Activated naive CD8-positive, alpha-beta T cell treated with anti-CD3 and anti-CD28 coated beads for 36 hours (primary cell): ENCODE results near the gene PRDX2. TPM values are rescaled to one million over a fixed set of nuclear protein-coding genes. Genes with fewer than 3 reads are reported as not detected.

Experiments
- DNase-seq: peaks from one replicate; pipeline ENCODE4 v3.0.0; 2021
- H3K27ac Mint-ChIP-seq: one replicate; pipeline ENCODE4 v1.8.0; 2022; ENCODE audit warnings: mild to moderate bottlenecking, moderate library complexity, mixed read lengths
- H3K27me3 Mint-ChIP-seq: one replicate; pipeline ENCODE4 v1.8.0; 2022; ENCODE audit warnings: mild to moderate bottlenecking, mixed read lengths
- H3K36me3 Mint-ChIP-seq: one replicate; pipeline ENCODE4 v1.8.0; 2021; ENCODE audit warnings: mild to moderate bottlenecking, mixed read lengths
- H3K4me1 Mint-ChIP-seq: one replicate; pipeline ENCODE4 v1.8.0; 2021; ENCODE audit warnings: mixed read lengths
- H3K4me3 Mint-ChIP-seq: one replicate; pipeline ENCODE4 v1.8.0; 2022; ENCODE audit warnings: mild to moderate bottlenecking, moderate library complexity, mixed read lengths
- H3K9me3 Mint-ChIP-seq: one replicate; pipeline ENCODE4 v1.8.0; 2022; ENCODE audit warnings: mixed read lengths
- total RNA-seq, 2 experiments: library from RNA; stranded (reverse); gene quantifications; one replicate each; pipeline ENCODE4 v1.2.3, GENCODE V29; 2021

PRDX2 gene
- total RNA-seq, 2 experiments from 2014 or later: 238 to 241 TPM

DNA sequence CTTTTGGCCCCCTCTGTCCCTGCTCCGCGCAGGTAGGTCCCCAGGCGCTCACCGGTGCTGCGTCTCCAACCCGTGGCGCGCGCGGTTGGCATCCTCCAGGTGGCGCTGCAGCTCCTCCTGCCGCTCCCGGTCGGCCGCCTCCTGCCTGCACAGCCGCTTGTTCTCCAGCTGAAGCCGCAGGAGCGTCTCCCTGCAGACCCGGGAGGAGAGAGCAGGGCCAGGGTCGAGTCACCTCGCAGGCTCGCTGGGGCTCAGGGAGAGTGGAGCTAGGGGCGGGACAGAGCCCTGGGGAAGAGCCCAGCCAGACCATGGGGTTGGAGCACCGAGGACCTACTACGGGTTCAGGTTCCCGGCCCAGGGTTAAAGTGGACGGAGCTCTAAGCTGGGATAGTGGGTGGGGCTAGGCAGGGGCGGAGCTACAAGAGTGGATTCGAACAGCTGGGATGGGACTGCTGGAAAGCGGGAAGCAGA is 35.5 kb downstream of the PRDX2 start:
- Mint-ChIP-seq H3K4me1 (peaks cover 4% of the 10 kb centered on the region), H3K9me3 (no peaks in the 10 kb centered on the region), H3K4me3 (peak overlapping the region; percentile 25), H3K36me3 (no peaks in the 10 kb centered on the region), H3K27ac (no peak overlapping the region), H3K27me3 (no peaks in the 10 kb centered on the region)
- DNase-seq: peak; percentile 86

DNA sequence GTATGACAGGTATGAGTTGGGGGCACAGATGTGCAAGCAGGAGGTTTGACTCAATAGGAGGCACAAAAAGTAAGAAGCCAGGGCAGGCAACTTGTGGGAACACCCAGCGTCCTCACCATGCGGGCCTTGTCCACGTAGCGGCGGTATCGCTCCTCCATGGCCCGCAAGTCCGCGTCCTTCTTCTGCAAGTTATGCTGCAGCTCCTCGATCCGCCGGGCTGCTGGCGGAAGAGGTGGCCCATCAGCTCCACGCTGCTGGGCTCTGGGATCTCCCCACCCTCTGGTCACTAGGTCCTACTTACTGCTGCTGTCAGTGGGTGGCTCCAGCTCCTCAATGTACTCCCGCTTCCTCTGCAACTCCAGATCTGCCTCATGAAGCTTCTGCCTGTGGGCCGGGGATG is 36.9 kb downstream of the PRDX2 start:
- no peak for DNase-seq
- H3K27ac Mint-ChIP-seq: no peak overlapping the region
- peaks cover 8% of the 10 kb centered on the region for H3K4me1 Mint-ChIP-seq
- H3K36me3 Mint-ChIP-seq: no peaks in the 10 kb centered on the region
- no peaks in the 10 kb centered on the region for H3K27me3 Mint-ChIP-seq
- H3K9me3 Mint-ChIP-seq: no peaks in the 10 kb centered on the region
- no peak overlapping the region for H3K4me3 Mint-ChIP-seq

DNA sequence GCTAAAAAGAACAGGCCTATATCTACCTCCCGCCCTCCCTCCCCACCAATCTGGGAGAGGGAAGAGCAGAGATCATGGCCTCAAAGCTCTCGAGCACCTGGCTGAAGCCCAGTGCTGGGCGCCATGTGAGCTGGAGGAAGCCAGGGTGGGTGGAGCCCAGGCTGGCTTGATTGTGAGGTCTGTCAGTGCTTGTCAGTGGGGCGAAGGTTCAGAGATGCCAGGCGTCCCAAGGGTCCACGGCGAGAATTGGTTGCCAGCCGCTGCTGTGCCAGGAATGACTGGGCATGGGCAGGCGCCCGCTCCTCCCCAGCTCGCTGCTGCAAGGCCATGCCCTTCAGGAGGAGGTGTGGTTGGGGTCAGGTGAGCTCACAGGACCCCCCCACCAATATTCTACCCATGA is 38.5 kb downstream of the PRDX2 start:
- Mint-ChIP-seq H3K27ac (no peak overlapping the region), H3K36me3 (no peaks in the 10 kb centered on the region), H3K9me3 (no peaks in the 10 kb centered on the region), H3K27me3 (peaks cover 6% of the 10 kb centered on the region), H3K4me1 (peaks cover 8% of the 10 kb centered on the region), H3K4me3 (no peak overlapping the region)
- no peak for DNase-seq

DNA sequence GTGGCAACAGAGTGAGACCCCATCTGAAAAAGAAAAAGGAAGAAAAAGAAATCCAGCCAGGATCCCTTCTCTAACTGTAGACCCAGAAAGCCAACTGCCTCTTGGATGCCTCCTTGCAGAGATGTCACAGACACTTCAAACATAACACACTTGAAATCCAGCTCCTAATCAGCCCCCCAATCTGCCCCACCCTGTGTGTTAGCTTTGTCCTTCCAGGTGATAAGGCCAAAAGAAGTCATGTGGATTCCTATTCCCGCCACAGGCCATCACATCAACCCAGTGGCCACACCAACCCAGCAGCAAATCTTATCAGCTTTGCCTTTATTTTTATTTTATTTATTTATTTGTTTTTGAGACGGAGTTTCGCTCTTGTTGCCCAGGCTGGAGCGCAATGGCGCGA is 41.9 kb downstream of the PRDX2 start:
- peaks cover 4% of the 10 kb centered on the region for H3K4me1 Mint-ChIP-seq
- no peak for DNase-seq
- H3K27me3 Mint-ChIP-seq: peaks cover 24% of the 10 kb centered on the region
- H3K4me3 Mint-ChIP-seq: no peak overlapping the region
- no peaks in the 10 kb centered on the region for H3K36me3 Mint-ChIP-seq
- no peak overlapping the region for H3K27ac Mint-ChIP-seq
- no peaks in the 10 kb centered on the region for H3K9me3 Mint-ChIP-seq

DNA sequence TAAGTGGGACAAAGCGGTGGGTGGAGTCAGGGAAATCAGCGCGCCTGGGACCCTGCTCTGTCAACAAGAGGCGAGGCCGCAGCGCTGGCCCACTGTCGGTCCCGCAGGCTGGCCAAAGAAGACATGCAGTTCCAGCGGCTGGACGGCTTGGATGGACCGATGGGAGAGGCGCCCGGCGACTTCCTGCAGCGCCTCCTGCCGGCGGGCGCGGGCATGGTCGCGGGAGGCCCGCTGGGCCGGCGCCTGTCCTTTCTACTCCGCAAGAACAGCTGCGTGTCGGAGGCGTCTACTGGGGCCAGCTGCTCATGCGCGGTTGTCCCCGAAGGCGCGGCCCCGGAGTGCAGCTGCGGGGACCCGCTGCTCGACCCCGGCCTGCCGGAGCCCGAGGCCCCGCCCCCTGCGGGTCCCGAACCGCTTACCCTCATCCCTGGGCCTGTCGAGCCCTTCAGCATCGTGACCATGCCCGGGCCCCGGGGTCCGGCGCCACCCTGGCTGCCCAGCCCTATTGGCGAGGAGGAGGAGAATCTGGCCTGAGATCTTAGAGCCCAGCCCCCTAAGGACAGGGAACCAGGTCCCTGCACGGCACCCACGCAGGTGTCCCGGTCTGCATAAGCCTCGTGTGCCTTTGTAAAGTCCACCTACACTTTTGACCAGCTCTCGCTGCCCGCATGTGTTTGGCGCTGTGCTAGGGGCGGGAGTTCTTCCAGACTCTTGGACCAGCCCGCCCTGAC is 43.9 kb downstream of the PRDX2 start:
- Mint-ChIP-seq H3K9me3 (no peaks in the 10 kb centered on the region), H3K4me3 (no peak overlapping the region), H3K36me3 (no peaks in the 10 kb centered on the region), H3K27me3 (peaks cover 40% of the 10 kb centered on the region), H3K4me1 (peaks cover 4% of the 10 kb centered on the region), H3K27ac (no peak overlapping the region)
- peak; percentile 80 for DNase-seq

DNA sequence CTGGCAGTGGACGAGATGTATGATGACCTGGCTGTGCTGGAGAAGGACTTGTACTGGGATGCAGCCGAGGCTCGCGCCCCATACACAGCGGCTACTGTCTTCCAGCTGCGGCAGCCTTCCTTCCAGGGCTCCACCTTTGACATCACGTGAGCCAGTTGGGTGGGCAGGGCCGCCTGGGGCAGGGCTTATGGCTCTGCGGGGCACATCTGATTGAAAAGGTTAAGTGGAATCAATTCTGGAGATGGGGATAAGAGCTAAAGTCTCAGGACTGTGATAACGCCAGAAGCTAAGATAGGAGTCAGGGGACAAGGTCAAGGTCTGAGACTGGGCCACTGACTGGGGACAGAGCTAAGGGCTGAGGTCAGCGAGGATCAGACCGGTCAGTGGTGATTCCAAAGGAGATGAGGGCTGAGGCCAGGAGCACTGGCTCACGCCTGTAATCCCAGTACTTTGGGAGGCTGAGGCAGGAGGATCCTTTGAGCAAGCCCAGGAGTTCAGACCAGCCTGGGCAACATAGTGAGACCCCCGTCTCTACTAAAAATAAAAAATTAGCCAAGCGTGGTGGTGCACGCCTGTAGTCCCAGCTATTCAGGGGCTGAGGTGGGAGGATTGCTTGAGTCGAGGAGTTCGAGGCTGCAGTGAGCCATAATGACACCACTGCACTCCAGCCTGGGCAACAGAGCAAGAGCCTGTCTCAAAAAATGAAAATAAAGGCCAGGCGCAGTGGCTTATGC is 45.3 kb downstream of the PRDX2 start:
- Mint-ChIP-seq H3K27ac (no peak overlapping the region), H3K4me3 (no peak overlapping the region), H3K9me3 (no peaks in the 10 kb centered on the region), H3K27me3 (peaks cover 50% of the 10 kb centered on the region), H3K36me3 (no peaks in the 10 kb centered on the region), H3K4me1 (peaks cover 4% of the 10 kb centered on the region)
- no peak for DNase-seq

DNA sequence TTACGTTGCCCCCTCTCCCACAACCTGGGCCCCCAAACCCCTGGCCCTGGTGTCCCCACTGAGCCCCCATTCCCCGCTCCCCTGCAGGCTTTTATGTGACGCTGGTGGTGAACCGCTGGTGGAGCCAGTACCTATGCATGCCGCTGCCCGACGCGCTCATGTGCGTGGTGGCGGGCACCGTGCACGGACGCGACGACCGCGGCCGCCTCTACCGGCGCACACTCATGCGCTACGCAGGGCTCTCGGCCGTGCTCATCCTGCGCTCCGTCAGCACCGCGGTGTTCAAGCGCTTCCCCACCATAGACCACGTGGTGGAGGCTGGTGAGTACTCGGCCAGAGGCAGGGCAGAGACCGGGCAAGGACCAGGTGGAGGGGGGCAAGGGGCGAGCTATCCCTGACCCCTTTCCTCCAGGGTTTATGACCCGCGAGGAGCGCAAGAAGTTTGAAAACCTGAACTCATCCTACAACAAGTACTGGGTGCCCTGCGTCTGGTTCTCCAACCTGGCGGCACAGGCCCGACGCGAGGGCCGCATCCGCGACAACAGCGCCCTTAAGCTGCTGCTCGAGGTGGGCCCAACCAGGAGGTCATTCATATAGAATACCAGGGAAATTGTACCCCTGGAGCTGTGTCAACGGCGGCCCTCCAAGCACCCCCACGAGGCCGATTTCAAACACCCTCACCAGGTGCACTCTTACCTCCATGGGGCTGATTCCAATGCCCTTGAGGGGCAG is 47.0 kb downstream of the PRDX2 start:
- Mint-ChIP-seq H3K27me3 (peaks cover 54% of the 10 kb centered on the region), H3K36me3 (no peaks in the 10 kb centered on the region), H3K27ac (no peak overlapping the region), H3K4me3 (no peak overlapping the region), H3K4me1 (no peaks in the 10 kb centered on the region), H3K9me3 (no peaks in the 10 kb centered on the region)
- DNase-seq: no peak

DNA sequence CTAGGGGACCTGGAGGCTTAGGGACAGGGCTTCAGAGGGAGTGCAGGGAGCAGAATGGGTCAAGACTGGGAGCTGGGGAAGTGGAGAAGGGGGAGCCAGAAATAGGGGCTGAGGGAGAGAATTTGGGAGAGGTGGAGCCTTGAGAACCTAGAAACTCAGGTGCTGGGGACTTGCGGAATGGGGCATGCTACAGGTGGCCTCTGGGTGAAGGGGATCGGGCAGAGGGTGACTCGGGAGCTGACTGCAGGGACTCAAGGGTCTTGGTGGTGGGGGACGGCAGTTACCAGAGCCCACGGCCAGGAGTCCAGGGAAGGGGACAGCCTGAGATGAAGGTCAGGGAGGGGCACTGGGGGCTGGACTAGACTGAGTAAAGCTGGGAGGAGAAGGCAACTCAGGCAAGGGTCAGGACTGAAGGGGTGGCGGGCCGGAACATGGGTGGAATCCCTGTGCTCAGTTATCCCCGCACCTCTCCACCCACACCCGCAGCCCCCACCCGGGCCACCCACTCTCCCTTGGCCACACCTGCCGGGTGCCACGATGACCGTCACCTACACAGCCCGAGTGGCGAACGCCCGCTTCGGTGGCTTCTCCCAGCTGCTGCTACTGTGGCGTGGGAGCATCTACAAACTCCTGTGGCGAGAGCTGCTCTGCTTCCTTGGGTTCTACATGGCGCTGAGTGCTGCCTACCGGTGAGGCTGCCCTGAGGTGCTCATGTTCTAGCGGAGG is 49.4 kb downstream of the PRDX2 start:
- Mint-ChIP-seq H3K9me3 (peaks cover 6% of the 10 kb centered on the region), H3K4me3 (no peak overlapping the region), H3K27me3 (peaks cover 47% of the 10 kb centered on the region), H3K27ac (no peak overlapping the region), H3K36me3 (peaks cover 12% of the 10 kb centered on the region), H3K4me1 (no peaks in the 10 kb centered on the region)
- no peak for DNase-seq

DNA sequence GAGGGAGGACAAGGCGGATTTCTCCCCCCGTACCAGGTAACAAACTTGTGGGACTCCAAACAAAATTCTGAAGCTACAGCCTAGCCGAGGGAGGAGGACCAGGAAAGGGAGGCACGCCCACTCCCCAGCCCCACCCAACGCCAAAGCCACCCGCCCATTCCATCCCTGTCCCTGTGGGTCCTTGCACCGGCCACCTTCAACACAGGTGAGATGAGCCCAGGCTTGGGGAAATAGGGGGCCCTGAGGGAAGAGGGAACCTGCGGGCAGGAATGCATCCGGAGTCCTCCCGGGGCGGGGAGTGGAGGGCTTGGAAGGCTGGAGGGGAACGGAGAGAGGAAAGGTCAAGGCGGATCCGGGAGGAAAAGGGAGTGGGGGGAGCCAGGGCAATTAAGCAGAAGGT is 50.0 kb downstream of the PRDX2 start, which contains the start of gene BEST2:
TSS of gene BEST2 (plus strand) at position 157 of the 400 bp plus-strand sequence. CDS start 802 bp downstream, outside the sequence.
- H3K4me3 Mint-ChIP-seq: no peak within 1 kb of the TSS
- H3K27ac Mint-ChIP-seq: no peak within 1 kb of the TSS
- H3K9me3 Mint-ChIP-seq: peaks cover 6% of the 10 kb centered on the region
- H3K27me3 Mint-ChIP-seq: peaks cover 47% of the 10 kb centered on the region
- peaks cover 17% of the 10 kb centered on the region for H3K36me3 Mint-ChIP-seq
- DNase-seq: no peak
- H3K4me1 Mint-ChIP-seq: no peaks in the 10 kb centered on the region

DNA sequence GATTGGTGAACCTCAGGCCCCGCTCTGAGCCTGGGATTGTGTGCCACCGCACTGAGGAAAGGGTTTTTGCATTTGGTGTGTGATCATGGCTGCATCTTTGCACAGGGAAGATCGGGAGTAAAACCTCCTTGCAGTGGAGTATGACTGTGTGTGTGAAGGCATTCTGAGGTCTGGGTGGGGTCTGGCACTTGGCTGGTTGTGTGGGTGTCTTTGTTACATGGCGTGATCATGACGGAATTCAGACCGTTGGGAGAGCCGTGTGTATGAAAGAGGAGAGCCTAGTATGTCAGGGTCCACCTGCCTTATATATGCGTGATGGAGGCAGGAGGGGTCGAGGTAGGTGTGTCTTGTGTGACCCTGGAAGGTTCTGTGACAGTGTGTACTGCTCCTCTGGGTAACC is 50.7 kb downstream of the PRDX2 start:
- H3K4me3 Mint-ChIP-seq: no peak overlapping the region
- peaks cover 42% of the 10 kb centered on the region for H3K27me3 Mint-ChIP-seq
- H3K4me1 Mint-ChIP-seq: no peaks in the 10 kb centered on the region
- peaks cover 23% of the 10 kb centered on the region for H3K36me3 Mint-ChIP-seq
- DNase-seq: no peak
- H3K27ac Mint-ChIP-seq: no peak overlapping the region
- peaks cover 6% of the 10 kb centered on the region for H3K9me3 Mint-ChIP-seq

DNA sequence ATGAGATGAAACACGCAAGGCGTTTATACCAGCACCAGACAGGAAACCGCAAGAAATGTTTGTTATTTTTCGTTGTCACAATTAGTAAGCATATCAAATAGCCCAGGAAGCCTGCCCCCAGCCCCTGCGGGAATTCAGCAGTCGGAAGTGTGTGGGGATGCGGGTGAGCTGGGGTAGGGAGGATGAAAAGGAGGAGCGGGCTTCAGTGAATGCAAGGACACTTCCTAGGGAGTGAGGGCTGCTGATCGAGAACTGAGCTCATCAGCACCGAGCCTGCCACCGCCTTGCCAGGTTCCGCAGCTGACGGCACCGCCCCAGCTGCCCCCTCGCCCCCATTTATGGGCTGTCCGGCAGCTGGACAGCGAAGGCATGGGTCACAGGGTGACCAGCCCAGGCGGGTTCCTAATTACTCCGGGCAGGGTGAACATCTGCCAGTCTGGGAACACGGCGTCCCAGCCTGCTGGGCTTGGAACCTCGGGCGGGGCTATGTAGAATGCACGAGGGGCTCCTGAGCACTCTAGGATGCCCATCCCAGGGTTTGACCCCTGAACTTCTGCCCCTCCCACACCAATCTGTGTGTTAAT is 51.6 kb downstream of the PRDX2 start:
- H3K27me3 Mint-ChIP-seq: peaks cover 35% of the 10 kb centered on the region
- peaks cover 6% of the 10 kb centered on the region for H3K9me3 Mint-ChIP-seq
- H3K36me3 Mint-ChIP-seq: peaks cover 25% of the 10 kb centered on the region
- H3K4me1 Mint-ChIP-seq: no peaks in the 10 kb centered on the region
- no peak for DNase-seq
- no peak overlapping the region for H3K27ac Mint-ChIP-seq
- no peak overlapping the region for H3K4me3 Mint-ChIP-seq

DNA sequence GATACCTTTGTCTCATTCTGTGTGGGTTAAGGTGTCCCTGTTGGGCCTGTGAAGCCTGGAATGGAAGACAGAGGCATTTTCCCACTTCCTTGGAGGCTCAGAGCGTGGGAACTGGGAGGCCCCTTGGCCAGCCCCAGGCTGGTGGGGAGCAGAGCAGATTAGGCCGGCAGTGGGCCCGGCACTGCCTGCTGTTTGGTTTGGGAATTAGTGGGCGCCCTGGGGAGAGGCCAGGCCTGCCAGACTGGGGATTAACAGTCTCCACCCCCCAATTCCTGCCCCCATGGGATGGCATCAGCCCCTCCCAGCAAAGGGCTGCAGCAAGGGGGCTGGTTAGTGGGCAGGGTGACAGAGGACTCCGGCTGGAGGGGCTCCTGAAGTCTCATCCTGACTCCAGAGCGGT is 53.1 kb downstream of the PRDX2 start:
- Mint-ChIP-seq H3K9me3 (peaks cover 6% of the 10 kb centered on the region), H3K4me3 (no peak overlapping the region), H3K36me3 (peaks cover 30% of the 10 kb centered on the region), H3K27me3 (peaks cover 24% of the 10 kb centered on the region), H3K4me1 (no peaks in the 10 kb centered on the region), H3K27ac (no peak overlapping the region)
- DNase-seq: no peak
